HG03432 (cell line): ENCODE results near the gene TMEM245.
A peak's percentile ranks its signal among the peaks of the same experiment; 100 is the strongest.

Source experiments
- ATAC-seq: cut with Tn5 transposase; IDR thresholded peaks from one replicate; pipeline ENCODE4 v1.9.1; 2021; ENCODE audit warnings: mild to moderate bottlenecking, moderate library complexity; ENCODE audit not compliant: unreplicated experiment

TMEM245 gene

DNA sequence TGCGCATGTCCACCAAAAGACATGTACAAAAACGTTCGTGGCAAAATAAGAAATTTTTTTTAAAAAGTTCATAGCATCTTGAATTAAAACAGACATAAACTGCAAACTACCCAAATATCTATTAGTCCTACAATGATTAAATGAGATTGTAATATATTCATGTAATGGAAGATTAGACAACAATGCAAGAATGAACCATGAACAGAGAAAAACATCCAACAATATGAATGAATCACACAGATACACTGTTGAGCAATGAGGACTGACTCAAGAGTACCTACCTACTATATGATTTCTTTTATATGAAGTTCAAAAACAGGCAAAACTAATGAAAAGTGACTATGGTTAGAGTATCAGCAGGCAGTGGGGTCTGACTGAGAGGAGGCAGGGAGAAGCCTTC is 88.5 kb downstream of the TMEM245 start:
- no peak for ATAC-seq

DNA sequence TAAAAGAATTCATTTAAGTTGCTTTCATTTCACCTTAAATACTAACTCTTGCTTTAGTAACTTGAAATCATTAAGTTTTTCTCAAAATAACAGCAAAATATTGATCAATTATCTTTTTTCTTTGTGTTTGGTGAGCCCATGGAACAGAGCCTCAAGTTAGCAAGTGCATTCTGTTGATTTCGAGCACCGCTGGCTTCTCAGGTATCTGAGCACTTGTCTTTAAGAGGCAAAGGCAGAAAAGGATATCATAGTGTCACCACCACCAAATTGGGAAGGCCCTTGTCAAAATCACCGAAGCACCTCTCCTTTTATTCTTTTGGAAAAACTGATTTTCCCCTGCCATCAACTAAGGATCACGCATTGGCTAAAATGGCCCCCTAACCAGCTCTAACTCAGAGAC is 89.3 kb downstream of the TMEM245 start:
- ATAC-seq = no peak

GRCh38 chr9:109028457-109028856 is 91.3 kb downstream of the TMEM245 start:
- no peak for ATAC-seq

DNA sequence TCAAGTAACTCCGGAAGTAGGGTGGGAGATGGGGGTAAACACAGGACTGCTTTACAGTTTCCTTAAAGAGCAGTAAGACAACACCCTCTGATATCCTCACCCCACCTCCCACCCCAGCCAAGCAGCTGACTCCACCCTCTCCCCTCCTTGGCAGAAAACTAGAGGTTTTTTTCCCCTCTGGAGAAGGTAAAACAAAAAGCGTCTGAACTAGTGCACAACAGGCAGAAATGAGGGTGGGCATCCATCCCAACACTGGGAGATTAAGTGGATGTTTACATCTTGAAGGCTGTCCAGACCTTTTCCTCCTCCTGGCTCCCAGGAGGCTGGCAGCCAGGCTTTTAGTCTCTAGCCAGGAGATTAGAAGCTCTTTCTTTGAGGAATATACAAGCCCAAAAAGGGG is 92.6 kb downstream of the TMEM245 start:
- ATAC-seq = no peak

- no peak for ATAC-seq
Observed at GRCh38 chr9:109026306-109026705, 93.4 kb downstream of the TMEM245 start.

DNA sequence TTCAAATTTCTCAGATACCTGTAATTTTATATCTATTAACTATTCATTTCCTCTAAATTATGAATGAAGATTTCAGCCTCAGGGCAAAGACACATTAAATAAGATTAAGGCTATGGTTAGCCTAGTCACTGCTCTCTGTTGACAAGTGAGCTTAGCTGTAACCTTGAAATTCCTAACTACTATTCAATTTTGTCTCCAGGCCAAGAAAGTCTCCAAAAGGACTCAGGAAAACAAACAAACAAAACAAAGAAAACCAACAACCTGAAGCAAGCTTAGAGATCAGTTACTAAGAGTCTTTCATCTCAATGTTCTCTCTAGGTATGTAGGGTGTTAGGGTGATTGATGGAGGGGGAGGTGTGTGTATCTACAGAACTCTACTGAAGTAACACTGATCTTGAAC is 96.9 kb downstream of the TMEM245 start:
- no peak for ATAC-seq

- no peak for ATAC-seq
Observed at GRCh38 chr9:109020581-109021511, 98.9 kb downstream of the TMEM245 start.

GRCh38 chr9:109020113-109020512 is 99.6 kb downstream of the TMEM245 start:
- no peak for ATAC-seq

- ATAC-seq = no peak
Observed at GRCh38 chr9:109019420-109019819, 100.3 kb downstream of the TMEM245 start.

DNA sequence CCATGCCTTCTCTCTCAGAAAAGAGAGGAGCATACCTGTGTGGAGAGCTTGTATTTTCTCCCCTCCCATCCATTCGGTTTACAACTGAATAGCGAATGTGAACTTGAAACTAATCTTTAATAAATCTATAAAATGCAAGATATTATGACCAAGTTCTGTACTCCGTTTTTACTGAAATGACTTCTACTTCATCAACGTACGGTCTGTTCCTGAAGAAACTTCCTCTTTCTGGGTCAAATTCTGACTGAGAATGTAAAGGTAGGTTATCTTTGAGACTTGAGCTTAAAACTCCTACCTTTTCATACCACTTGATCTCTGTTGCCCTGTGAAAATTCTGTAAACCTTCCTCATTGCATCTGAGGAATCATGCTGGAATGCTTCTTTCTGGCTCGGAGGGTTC is 102.3 kb downstream of the TMEM245 start:
- peak; percentile 26 for ATAC-seq

DNA sequence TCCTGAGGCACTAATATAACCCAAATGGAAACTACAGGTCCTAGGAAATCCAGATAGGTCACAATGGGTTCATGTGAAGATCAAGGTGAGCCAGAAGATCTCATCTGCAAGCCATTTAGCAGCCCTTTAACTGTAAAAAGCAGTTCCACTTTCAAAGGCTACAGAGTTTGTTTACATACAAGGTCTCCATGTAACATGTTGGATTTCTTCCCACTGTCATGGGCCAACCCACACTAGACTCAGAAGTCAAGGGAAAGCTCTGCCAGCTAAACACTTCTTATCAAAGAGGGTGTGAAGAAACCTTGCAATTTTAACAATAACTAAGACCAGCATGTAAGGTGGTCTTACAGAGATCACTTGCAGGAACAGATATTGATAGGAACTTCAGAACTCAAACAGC is 102.7 kb downstream of the TMEM245 start:
- ATAC-seq = no peak

DNA sequence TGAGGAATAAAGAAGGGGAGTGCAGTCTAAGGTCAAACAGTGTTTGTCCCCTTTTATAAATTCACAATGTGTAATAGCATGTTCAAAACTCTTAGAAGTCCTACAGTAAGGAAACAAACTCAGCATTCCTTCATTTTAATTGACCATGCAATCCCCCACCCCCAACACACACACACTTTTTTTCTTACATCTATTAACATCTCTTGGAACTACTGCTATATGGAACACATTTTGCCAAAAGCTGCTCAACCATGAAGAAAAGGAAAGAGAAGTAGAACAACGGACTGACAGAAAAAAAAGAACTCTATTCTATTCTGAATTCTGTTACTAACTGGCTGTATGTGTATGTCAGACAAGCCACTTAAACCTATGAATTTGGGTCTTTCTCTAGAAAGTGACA is 103.6 kb downstream of the TMEM245 start:
- ATAC-seq = no peak

DNA sequence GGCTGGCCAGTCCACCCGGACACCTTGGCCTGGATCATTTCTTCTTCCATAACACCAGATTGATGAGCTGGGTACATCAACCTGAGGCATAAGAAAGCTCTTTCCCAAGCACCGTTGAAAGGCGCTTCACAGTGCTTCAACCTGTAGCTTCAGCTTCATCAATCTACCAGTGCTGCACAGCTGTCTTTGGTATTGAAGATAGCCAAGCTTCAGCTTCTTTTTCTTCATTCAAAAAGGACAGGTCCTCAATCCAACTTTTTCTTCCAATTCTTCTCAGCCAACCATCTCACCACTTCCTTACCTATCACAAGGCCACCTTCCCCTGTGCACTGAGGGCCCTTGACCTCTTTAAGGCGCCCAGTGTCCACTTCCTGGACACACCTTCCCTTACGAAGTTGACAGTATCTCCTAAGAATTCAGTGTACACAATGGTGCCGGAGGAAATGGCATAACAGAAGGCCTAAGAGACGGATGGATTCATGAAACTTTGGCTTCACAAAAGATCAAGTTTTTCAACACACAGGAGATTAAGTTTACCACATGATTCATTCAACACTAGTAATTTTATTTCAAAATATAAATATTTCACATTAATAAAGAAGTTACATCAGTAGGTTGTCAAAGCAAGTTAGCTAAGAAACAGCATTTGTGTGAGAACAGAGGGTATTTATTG is 105.0 kb downstream of the TMEM245 start:
- no peak for ATAC-seq

GRCh38 chr9:109013679-109014607 is 105.8 kb downstream of the TMEM245 start:
- ATAC-seq = no peak

GRCh38 chr9:109012876-109013678 is 106.7 kb downstream of the TMEM245 start, which contains the start of gene CTNNAL1:
TSS of gene CTNNAL1 (minus strand) at chr9:109013499. CDS start at chr9:109013442, 57 bp downstream.
- peak; percentile 84 for ATAC-seq

- peak; percentile 34 for ATAC-seq
Observed at GRCh38 chr9:109012009-109012875, 107.5 kb downstream of the TMEM245 start.

DNA sequence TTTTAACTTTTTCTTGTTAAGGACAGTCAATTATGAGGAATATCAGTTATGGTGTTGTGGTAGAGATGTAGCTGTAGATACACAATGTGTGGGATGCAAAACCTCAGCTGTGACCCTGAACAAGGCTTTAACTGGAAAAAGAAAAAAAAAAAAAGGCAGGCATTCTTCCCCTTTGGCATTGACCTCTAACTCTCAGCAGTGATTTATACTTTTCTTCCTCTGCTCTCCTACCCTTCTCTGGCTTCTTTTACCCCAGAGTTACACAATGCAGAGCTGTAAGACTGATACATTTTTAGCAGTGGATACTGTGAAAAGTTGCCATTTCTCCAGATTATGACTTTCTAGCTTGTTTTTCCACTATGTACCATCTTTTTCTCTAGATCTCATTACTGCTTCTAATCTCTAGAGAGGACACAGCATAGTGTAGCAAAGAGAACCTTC is 108.5 kb downstream of the TMEM245 start:
- ATAC-seq = no peak

DNA sequence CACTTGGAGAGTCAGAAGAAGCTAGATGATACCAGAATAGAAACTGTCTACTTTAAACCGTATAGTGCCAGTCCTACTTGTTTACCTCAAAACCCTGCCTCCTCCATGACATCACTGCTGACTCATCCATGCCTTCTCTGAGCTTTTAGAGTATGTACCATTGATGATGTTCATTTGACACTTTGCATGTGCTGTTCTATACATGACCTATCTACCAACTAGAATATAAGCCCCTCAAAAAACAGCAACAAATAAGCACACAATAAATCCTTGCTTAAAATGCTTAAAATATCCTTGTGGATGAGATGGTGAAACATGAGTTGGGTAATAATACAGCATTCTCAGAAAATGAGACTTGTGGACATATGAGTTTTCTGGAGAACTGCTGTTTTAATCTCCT is 109.0 kb downstream of the TMEM245 start:
- peak; percentile 28 for ATAC-seq

GRCh38 chr9:109005678-109006077 is 114.1 kb downstream of the TMEM245 start:
- ATAC-seq = no peak
